ENCODE measurements around the gene ILDR2.

DNA sequence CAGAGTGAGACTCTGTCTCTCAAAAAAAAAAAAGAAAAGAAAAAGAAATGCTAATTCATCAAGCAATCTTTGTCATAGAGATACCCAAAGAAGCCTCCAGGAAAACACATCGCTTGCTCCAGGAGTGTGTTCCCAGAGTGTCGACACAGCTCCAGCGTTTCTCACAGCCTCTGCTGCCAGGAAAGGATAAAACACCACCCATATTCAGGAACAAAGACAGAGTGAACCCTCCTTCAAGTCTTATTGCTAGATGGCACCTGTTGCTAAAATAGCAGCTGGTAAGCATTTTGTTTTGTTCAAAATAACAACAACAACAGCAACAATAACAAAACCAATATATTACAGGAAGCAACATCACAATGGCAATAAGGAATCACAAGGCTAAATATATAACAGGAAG lies 3.1 kb downstream of the ILDR2 start:
- TF ChIP-seq CTCF (IDR thresholded peaks at IDR 0.05 in 2 of 3, conservative IDR thresholded peaks at IDR 0.05 in 1 of 3; ENCODE audit: control insufficient read depth in 2 of 3, extremely low read depth in 1 of 3, insufficient read depth in 1 of 3, low read depth in 3 of 3, low read length in 3 of 3) (no peak), SIX5 (IDR thresholded peaks at IDR 0.05; ENCODE audit: low read depth, low read length, severe bottlenecking) (no peak), EZH2 (IDR thresholded peaks at IDR 0.05; ENCODE audit: borderline replicate concordance, control insufficient read depth, low read depth, low read length) (no peak), ATF3 (IDR thresholded peaks at IDR 0.05; ENCODE audit: borderline replicate concordance, extremely low read depth, low read depth, low read length) (no peak), POLR2AphosphoS5 (IDR thresholded peaks at IDR 0.05; ENCODE audit: low read length) (no peak), REST (IDR thresholded peaks at IDR 0.05; ENCODE audit: low read depth, low read length) (no peak), CBFB (IDR thresholded peaks at IDR 0.05; ENCODE audit: low read depth) (no peak), CEBPB (IDR thresholded peaks at IDR 0.05; ENCODE audit: borderline replicate concordance in 1 of 2, low read depth in 2 of 2, low read length in 2 of 2) (no peak), WRNIP1 (IDR thresholded peaks at IDR 0.05; ENCODE audit: borderline replicate concordance, low read depth, low read length) (no peak), RCOR1 (conservative IDR thresholded peaks at IDR 0.05; ENCODE audit: low read depth, low read length) (no peak)
- TF ChIP-seq, protein P1, sequence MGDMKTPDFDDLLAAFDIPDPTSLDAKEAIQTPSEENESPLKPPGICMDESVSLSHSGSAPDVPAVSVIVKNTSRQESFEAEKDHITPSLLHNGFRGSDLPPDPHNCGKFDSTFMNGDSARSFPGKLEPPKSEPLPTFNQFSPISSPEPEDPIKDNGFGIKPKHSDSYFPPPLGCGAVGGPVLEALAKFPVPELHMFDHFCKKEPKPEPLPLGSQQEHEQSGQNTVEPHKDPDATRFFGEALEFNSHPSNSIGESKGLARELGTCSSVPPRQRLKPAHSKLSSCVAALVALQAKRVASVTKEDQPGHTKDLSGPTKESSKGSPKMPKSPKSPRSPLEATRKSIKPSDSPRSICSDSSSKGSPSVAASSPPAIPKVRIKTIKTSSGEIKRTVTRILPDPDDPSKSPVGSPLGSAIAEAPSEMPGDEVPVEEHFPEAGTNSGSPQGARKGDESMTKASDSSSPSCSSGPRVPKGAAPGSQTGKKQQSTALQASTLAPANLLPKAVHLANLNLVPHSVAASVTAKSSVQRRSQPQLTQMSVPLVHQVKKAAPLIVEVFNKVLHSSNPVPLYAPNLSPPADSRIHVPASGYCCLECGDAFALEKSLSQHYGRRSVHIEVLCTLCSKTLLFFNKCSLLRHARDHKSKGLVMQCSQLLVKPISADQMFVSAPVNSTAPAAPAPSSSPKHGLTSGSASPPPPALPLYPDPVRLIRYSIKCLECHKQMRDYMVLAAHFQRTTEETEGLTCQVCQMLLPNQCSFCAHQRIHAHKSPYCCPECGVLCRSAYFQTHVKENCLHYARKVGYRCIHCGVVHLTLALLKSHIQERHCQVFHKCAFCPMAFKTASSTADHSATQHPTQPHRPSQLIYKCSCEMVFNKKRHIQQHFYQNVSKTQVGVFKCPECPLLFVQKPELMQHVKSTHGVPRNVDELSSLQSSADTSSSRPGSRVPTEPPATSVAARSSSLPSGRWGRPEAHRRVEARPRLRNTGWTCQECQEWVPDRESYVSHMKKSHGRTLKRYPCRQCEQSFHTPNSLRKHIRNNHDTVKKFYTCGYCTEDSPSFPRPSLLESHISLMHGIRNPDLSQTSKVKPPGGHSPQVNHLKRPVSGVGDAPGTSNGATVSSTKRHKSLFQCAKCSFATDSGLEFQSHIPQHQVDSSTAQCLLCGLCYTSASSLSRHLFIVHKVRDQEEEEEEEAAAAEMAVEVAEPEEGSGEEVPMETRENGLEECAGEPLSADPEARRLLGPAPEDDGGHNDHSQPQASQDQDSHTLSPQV (IDR thresholded peaks at IDR 0.05) = no peak
- TF ChIP-seq, protein P2, sequence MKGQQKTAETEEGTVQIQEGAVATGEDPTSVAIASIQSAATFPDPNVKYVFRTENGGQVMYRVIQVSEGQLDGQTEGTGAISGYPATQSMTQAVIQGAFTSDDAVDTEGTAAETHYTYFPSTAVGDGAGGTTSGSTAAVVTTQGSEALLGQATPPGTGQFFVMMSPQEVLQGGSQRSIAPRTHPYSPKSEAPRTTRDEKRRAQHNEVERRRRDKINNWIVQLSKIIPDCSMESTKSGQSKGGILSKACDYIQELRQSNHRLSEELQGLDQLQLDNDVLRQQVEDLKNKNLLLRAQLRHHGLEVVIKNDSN (IDR thresholded peaks at IDR 0.05; ENCODE audit: borderline replicate concordance, extremely low read length, insufficient read depth, low read depth, low read length) = no peak
